HG03103 (cell line): ENCODE results near the gene IKBIP.
"Not testable (repeated sequence)": the region's sequence is repeated elsewhere in the genome, so short reads cannot be mapped to it uniquely, and the experiment has no call there.

Source experiments
- ATAC-seq: cut with Tn5 transposase; IDR thresholded peaks from one replicate; pipeline ENCODE4 v1.9.1; 2021; ENCODE audit warnings: low read depth; ENCODE audit not compliant: unreplicated experiment

The IKBIP gene

DNA sequence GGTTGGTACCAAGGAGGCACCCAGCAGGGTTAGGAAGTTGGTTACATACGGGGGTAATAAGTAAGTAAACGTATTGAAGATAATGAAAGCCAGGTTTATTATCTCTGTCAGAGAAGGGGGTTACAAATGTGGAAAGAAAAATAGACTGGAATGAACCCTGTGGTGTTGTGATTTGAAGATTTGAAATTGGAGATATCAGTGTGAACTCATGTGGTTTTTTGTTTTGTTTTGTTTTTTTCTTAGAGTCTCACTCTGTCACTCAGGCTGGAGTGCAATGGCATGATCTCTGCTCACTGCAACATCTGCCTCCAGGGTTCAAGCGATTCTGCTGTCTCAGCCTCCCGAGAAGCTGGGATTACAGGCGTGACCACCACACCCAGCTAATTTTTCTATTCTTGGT is 65.2 kb downstream of the IKBIP start:
- no peak for ATAC-seq

DNA sequence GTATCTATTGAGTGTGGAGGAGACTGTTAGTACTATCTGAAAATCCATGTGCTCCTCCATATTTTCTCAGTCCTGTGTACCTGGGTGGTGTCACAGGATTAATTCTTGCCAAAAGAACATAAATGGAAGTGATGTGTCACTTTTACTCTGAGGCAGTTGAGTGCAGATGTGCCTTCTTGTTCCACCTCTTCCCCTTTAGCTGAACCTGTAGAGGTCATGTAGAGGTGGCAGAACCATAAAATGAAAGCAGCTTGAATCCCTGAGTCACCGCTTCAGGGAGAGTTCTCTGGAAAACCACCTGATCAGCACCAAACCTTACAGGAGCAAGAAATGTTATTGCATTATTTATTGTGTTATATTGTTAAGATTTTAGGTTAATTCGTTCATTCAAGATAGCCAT is 65.8 kb downstream of the IKBIP start:
- ATAC-seq = no peak

DNA sequence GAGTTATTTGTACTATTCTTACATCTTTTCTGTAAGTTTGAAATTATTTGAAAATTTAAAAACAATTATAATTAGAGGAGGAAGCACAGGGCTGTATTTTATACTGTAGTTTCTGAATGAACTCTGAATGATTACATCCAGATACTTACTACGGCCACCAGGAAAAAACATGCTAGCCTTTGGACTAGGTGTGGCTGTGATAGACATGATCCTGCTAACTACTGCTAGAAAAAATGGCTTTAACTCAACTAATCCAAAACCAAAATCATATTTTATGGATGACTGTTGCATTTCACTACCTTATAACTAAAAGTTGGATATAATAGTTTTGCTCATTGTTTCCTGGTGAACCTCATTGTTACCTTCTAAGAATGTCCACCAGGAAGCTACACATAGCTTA is 66.2 kb downstream of the IKBIP start:
- no peak for ATAC-seq

DNA sequence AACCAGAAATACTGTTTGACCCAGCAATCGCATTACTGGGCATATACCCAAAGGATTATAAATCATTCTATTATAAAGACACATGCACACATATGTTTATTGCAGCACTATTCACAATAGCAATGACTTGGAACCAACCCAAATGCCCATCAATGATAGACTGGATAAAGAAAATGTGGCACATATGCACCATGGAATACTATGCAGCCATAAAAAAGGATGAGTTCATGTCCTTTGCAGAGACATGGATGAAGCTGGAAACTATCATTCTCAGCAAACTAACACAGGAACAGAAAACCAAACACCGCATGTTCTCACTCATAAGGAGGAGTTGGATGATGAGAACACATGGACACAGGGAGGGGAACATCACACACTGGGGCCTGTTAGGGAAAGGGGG is 67.8 kb downstream of the IKBIP start:
- ATAC-seq = not testable (repeated sequence)

DNA sequence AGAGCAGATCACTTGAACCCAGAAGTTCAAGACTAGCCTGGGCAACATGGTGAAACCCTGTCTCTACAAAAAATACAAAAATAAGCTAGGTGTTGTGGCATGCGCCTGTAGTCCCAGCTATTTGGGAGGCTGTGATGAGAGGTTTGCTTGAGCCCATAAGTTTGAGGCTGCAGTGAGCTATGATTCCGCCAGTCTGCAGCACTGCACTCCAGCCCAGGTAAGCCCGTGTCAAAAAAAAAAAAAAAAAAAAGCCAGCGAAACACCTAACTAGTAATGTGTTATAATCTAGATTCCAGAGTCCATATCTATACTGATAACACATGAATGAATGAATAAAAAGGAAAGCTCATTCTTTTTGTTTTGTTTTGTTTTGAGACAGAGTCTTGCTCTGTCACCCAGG is 69.6 kb downstream of the IKBIP start:
- no peak for ATAC-seq
